Breast epithelium (tissue), 3 donors: Measurements from ENCODE around the gene IMPA2.

Experiments used
- POLR2A ChIP-seq: fragments of 450-650 bp; IDR thresholded peaks from one replicate; pipeline ENCODE4 v1.6.1; 2016; ENCODE audit warnings: antibody characterized with exemption, mild to moderate bottlenecking, moderate library complexity
- POLR2AphosphoS5 ChIP-seq, 3 donors: sonication (generic); formaldehyde crosslinking; IDR thresholded peaks; one replicate each; pipeline ENCODE4 v1.6.1; 2017; ENCODE audit warnings: antibody characterized with exemption in 3 of 3
- TF ChIP-seq, protein P1 (sequence below), 3 donors: fragments of 450-650 bp; IDR thresholded peaks; one replicate each; pipeline ENCODE4 v1.5.1; 2016 to 2017; ENCODE audit warnings: antibody characterized with exemption in 3 of 3, mild to moderate bottlenecking in 3 of 3, moderate library complexity in 3 of 3

DNA sequence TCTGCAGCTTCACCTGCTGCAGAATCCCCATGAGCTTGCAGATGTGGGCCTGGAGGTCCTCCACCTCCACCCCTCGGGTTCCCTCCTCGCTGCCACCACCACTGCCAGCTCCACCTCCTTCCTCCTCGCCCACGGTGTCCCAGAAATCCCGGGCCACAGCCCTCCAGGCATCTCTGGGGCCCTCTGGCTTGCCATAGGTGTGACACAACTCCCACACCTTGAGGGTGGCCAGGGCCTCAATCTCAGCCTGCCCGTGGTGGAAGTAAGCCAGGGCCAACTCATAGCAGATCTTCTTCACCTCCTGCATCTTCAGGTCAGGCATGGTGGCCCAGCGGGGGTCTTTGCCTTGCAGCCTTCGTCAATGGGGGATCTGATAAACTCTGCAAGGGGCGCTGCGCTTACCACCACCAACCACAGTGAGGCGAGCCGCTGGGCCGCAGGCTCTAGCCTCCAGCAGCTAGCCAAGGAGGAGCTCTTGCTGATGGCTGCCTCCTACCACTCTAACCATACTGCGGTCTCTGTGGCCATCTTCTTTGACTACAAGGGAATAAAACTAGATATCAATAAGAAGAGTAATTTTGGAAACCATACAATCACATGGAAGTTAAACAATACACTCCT is 76.2 kb downstream of the IMPA2 start:
- TF ChIP-seq POLR2AphosphoS5 (IDR thresholded peaks at IDR 0.05) (no peak), POLR2A (no peak)
- TF ChIP-seq, protein P1, sequence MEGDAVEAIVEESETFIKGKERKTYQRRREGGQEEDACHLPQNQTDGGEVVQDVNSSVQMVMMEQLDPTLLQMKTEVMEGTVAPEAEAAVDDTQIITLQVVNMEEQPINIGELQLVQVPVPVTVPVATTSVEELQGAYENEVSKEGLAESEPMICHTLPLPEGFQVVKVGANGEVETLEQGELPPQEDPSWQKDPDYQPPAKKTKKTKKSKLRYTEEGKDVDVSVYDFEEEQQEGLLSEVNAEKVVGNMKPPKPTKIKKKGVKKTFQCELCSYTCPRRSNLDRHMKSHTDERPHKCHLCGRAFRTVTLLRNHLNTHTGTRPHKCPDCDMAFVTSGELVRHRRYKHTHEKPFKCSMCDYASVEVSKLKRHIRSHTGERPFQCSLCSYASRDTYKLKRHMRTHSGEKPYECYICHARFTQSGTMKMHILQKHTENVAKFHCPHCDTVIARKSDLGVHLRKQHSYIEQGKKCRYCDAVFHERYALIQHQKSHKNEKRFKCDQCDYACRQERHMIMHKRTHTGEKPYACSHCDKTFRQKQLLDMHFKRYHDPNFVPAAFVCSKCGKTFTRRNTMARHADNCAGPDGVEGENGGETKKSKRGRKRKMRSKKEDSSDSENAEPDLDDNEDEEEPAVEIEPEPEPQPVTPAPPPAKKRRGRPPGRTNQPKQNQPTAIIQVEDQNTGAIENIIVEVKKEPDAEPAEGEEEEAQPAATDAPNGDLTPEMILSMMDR (IDR thresholded peaks at IDR 0.05), result no peak
